GM21423 (cell line): ENCODE measurements around the gene SMC1B.
"Not testable (repeated sequence)": the region's sequence is repeated elsewhere in the genome, so short reads cannot be mapped to it uniquely, and the experiment has no call there.

Experiments used
- ATAC-seq: cut with Tn5 transposase; IDR thresholded peaks from one replicate; pipeline ENCODE4 v1.9.1; 2021; ENCODE audit warnings: mild to moderate bottlenecking, moderate library complexity; ENCODE audit not compliant: unreplicated experiment

Gene SMC1B

DNA sequence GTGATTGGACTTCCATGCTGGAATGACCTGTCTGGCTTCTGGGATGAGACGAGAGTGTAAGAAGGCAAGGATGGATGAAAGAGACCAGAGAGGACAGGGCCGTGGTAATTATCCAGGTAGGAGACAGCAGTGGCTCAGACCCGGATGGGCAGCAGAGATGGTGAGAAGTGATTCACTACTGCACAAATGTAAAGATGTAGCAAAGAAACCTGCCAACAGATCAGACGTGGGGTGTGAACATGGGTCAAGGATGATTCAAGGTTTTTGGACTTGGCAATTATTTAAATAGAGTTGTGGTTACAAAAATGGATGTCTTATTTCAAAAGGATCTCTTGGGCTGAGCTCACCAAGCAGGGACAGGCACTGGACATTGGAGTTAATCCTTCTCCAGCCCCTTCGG is 32.8 kb upstream of the SMC1B start:
- no peak for ATAC-seq

- no peak for ATAC-seq
Measured at GRCh38 chr22:45445031-45445710, 31.8 kb upstream of the SMC1B start.

- no peak for ATAC-seq
Measured at GRCh38 chr22:45444168-45444567, 30.8 kb upstream of the SMC1B start.

GRCh38 chr22:45442116-45442515 is 28.7 kb upstream of the SMC1B start:
- no peak for ATAC-seq

GRCh38 chr22:45441138-45441537 is 27.7 kb upstream of the SMC1B start:
- ATAC-seq, result no peak

DNA sequence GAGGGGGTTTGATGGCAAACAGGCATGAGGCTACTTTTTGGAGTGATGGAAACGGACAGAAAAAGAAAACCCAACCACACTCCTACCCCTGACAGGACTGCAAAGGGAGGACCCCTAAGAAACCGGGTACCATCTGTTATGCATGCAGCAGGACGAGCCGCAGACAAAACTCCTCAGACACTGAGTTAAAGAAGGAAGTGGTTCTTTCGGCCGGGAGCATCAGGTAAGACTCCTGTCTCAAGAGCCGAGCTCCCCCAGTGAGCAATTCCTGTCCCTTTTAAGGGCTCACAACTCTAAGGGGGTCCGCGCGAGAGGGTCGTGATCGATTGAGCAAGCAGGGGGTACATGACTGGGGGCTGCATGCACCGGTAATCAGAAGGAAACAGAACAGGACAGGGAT is 27.3 kb upstream of the SMC1B start:
- ATAC-seq, result not testable (repeated sequence)

GRCh38 chr22:45438336-45438735 is 24.9 kb upstream of the SMC1B start:
- ATAC-seq, result no peak

GRCh38 chr22:45436871-45437517 is 23.6 kb upstream of the SMC1B start:
- not testable (repeated sequence) for ATAC-seq

DNA sequence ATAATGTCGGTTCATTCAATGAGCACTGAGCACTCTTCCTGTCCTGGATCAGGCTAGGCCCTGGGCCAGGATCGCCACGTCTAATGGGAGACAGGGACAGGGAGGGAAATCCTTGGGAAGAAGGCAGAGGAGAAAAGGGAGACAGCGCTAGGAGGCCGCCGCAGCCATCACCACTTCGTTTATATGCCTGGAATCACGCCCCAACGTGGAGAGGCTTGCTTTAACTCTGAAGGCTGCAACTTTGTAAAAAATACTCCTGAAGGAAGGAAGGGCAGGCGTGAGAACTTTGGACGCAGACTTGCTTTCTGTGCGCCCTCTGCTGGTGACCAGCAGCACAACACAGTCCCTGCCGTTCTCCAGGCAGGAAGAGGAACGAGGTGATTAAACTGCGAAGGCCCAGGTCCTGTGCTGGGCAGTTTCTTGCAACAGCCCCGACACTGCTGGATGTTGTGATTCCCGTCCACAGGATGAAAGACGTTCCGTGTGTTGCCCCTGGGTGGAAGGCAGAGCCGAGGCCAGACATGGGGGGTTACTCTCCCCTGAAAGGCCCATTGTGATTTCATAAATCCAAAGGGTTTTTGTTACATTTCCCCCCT is 22.2 kb upstream of the SMC1B start:
- ATAC-seq, result no peak

DNA sequence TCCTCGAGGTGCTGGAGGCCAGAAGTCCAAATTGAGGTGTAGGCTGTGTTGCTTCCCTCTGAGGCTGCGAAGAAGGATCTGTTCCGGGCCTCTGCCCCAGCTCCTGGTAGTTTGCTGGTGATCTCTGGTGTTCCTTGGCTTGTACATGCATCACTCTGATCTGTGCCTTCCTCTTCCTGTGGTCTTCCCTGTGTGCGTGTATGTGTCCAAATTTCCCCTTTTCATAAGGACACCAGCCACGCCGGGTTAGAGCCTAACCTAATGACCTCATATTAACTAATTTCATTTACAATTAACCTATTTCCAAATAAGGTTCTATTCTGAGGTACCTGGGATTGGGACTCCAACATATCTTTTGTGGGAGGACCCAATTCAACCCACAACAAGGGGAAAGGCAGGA is 21.6 kb upstream of the SMC1B start:
- no peak for ATAC-seq

- ATAC-seq, result no peak
Measured at GRCh38 chr22:45430871-45431270, 17.5 kb upstream of the SMC1B start.

DNA sequence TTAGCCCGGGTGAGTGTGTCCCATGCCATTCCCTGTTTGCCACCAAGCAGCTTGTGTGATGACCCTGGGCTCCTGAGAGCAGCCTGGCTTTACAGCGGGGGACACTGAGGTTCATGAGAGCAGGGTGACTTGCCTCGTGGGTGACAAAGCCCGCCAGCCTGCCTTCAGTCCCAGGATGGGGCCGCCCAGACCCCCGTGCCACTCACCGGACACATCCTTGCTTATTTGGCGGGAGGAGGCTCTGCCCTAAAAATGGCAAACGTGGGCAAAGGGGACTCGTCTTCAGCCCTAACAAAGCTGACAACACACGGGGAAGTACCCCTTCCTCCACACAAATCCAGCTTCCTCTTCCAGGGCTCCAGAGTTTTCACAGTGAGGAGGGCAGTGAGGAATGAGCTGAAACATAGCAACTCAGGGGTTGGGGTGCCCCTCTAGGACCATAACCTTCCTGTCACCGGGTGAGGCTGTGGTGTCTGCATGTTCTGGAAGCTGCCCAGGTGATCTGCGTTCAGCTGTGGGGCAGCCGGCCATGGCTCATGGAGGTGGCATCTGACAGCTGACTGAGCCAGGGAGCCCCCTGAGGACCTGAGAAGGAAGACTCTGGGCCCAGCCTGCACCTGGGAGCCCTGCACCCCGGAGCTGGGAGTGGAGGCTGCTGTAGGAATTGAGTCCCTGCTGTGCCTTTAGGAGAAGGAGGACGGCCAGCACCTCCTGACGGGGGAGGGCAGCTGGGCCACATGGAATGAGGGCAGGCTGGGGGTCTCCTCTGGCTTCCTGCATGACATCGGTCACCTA is 16.8 kb upstream of the SMC1B start:
- ATAC-seq, result no peak

DNA sequence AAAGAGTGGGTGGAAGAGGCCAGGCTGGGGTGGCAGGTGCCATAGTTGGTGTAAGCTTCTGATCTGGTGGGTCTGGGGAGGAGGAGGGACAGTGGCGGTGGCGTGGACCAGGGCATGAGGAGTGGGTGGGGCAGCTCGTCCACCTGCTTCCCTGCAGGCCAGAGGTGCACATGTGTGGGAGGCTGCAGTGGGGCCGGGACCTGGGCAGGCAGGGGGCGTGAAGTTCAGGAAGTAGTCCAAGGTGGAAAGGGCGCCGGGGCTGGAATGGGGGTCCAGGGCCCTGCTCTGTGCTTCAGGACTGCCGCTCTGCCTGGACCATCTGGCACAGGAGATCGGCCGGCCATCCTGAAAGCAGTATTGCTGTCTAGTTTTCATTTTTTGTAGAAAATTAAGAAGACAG is 16.0 kb upstream of the SMC1B start:
- ATAC-seq, result no peak

DNA sequence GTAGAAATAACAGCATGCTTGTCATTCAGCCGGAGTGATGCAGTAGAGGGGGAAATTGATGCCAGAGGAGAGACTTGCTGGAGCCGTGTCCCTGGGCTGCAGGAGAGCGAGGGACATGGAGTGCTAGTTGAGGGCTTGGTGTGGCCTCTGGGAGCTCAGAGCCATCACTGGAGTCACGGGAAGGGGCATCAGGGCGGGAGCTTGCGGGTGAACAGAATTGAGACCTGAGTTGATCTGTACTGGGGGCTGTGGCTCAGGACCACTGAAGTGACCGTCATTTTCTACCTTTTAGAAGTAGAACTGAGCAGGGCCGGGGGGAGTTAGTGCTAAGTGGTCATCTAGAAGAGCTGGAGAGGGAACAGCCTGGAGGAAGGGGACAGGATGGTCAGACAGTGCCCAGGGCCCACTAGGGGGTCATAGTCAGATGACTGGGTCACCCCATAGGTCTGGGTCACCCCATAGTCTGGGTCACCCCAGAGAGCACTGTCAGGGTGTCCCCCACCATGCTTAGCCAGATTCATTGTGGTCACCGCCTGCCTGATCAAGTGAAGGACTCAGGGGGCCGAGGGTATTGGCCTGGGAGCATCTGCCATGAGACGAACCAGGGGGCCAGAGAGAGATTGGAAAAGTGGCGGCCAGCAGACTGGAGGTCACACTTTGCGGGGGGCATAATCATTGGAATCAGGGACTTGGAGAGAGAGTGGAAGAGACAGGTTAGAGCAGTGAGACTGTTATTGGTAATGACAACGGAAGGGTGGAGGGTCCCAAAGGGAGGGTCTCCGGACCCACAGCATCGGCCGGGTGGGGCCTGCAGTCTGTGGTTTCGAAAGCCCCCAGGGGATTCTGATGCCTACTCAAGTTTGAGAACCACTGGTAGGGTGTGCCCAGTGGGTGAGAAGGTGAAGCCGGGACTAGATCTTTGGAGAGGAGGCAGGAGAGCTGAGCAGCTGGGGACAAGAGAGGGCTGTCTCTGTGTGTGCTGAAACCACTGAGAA is 15.3 kb upstream of the SMC1B start:
- no peak for ATAC-seq

- no peak for ATAC-seq
Measured at GRCh38 chr22:45427114-45427513, 13.7 kb upstream of the SMC1B start.

- ATAC-seq, result no peak
Measured at GRCh38 chr22:45426387-45426786, 13.0 kb upstream of the SMC1B start.

GRCh38 chr22:45425531-45426265 is 12.3 kb upstream of the SMC1B start:
- no peak for ATAC-seq

DNA sequence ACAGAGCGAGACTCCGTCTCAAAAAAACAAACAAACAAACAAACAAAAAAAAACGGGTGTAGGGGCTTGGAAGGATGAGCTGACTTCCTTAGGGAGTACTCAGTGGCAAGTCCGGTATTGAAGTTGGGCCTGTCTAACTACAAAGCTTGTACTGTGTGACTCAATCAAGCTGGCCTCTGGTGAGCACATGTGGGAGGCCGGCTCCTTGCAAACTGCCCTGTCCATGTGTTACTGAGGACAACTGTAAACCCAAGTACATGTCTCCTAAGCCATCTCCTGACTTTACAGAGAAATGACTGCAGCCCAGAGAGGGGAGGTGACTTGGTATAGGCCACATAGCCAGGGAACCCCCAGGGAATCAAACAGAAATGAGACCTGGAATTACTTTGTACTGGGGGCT is 11.7 kb upstream of the SMC1B start:
- no peak for ATAC-seq

DNA sequence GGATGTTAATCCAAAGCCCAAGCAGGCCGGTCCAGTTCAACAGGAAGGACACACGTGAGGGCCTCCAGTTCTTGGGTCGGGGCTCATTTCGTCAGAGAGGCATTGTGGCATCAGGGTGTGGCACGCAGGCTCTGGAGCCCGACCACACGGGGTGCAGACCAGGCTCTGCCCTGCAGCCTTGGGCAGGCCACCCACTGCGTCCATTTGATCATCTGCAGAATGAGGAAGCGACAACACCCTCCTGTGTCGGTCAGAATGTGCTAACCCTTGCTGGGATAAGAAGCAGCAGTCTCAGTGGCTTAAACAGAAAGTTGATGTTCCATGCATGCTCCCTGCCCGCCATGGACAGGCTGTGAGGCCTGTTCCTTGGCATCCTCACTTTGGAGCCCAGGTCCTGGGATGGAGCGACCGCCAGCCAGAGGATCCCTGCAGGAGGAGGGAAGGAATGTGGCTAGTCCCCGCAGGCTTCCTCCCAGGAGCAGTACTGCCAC is 10.9 kb upstream of the SMC1B start:
- ATAC-seq, result no peak

DNA sequence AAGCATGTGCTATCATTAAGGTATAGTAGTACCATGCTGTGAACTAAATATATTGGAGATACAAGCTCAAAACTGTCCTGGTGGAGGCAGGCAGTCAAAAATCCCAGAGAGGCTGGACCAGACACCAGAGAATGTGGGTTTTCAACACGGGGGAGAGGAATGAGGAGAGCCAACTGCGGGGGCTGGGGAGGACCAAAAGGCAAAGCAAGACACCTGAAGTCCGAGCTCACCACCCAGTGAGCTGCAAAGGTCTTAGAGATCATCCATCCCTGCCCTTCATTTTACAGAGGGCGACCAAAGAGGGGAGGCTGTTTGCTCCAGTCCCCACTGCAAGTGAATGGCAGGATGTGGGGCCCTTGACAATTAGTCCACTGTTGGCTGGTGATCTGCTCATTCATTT is 10.1 kb upstream of the SMC1B start:
- no peak for ATAC-seq
